OCI-M2 (cell line): ENCODE data around the gene SAP30L.

ENCODE experiments used
- DNase-seq: peaks from one replicate; lab custom pipeline; 2025; ENCODE audit not compliant: unreplicated experiment; lab: John Stamatoyannopoulos, UW

Gene SAP30L

DNA sequence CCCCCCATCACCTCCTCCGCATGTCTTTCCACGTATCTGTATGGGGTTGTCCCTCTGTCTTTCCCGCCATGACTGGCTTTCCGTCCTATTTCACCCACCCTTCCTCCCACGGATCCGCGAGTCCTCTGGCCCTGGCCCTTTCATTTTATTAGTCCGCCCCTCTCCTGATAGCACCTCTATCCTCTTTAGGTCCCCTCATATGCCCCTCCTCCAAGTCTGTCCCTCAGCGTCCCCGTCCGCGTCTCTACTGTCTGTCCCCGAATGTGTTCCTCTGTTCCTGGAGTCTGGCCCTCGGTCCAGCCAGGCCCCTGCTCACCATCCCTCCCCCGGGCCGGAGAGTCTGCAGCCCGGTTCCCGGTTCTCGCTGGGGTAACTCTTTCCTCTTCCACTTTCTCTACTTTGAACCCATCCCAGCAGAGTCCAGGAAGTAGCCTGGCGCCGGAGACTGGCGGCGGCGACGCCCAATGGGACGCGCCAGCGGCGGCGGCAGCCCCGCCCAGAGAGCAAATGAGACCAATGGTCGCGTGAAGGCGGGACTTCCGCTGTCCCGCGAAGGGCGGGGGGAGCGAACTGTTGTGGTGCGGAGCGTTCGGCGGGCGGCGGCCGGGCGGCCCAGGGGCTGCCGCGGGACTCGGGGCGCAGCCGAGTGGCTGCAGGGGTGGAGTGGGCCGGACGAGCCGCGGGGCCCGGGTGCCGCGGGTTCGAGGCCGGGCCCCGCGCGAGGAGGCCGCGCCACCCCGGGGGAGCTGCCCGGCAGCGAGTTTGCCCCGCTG lies at the start of gene SAP30L:
SAP30L (plus strand) TSS at position 576 of the 773 bp plus-strand sequence. CDS start 608 bp downstream, outside the sequence.
- peak; percentile 14 for DNase-seq

DNA sequence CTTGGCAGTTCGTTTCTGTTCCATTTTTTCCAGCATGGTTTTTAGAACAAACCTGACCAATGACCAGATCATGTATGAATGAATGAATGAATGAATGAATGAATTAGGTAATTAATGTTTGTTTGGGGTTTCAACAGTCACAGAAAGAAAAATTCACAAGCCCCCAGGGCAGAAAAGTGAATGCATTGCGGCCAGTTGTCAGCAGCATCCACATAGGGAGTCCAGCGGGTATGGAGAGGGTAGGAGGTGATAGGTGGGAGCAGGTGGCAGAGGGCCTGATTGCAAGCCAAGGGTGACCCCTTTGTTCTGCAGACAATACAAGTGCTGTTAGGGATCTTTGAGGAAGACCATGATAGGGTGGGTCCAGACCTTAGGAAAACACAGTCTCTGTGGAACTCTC lies 49.7 kb upstream of the SAP30L start:
- no peak for DNase-seq

DNA sequence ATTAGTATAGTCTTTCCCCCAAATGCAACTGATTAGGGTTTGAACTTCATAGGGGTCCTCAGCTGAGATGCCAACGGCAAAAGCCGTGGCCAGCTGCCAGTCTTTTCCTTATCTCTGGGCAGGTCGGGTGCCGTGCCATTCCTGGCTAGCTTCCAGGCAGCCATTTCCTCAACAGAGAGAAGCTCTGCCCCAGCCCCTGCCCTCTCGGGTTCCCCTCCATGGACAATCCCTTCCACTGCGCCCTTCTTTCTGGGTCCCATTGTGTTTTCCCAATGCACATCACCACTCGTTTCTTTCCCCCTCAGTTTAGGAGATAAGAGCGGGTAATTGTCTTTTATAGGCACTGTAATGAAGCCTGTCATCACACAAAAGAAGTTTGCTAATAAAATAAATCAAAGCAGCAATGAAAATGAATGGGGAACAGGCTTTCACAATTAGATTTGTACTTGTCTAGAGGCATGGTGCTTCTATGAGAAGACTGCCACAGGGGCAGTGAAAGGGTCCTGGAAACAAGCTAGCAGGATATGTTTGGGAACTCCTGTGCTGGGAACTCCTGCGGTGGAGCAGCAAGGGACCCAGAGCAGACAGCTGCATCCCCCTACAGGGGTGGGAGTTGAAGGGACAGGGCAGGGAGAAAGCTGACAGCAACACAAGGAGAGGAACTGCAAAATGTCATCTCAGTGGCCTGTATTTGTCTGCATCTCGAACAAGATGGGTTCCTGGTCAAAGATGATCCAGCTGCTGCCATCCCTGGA lies 48.0 kb upstream of the SAP30L start:
- DNase-seq = no peak

- DNase-seq = no peak
Measured at GRCh38 chr5:154400678-154401077, 45.1 kb upstream of the SAP30L start.

DNA sequence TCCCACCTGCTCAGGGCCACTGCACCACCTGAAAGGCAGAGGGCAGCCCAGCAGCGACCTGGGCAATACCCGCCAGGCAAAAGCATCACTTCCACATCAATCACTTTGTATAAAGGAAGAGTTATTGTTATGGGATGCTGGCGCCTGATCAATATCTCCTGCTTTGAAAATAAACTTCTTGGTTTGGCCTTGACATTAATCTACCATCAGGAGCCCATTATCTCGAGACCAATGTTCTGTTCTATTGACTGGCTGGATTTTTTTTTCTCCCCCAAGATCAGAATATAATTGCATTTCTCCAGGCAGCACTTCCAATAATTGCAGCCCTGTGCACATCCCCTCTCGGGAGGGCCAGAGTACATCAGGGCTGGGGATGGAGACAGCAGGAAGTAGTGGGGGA lies 44.4 kb upstream of the SAP30L start:
- DNase-seq = no peak

GRCh38 chr5:154401931-154402330 lies 43.9 kb upstream of the SAP30L start:
- no peak for DNase-seq

GRCh38 chr5:154402611-154403010 lies 43.2 kb upstream of the SAP30L start:
- no peak for DNase-seq

GRCh38 chr5:154403234-154403633 lies 42.6 kb upstream of the SAP30L start:
- no peak for DNase-seq

- DNase-seq = no peak
Measured at GRCh38 chr5:154403776-154404387, 41.9 kb upstream of the SAP30L start.

GRCh38 chr5:154405078-154405792 lies 40.6 kb upstream of the SAP30L start:
- peak; percentile 25 for DNase-seq

- DNase-seq = no peak
Measured at GRCh38 chr5:154406231-154406630, 39.6 kb upstream of the SAP30L start.

GRCh38 chr5:154406826-154407225 lies 39.0 kb upstream of the SAP30L start:
- no peak for DNase-seq

DNA sequence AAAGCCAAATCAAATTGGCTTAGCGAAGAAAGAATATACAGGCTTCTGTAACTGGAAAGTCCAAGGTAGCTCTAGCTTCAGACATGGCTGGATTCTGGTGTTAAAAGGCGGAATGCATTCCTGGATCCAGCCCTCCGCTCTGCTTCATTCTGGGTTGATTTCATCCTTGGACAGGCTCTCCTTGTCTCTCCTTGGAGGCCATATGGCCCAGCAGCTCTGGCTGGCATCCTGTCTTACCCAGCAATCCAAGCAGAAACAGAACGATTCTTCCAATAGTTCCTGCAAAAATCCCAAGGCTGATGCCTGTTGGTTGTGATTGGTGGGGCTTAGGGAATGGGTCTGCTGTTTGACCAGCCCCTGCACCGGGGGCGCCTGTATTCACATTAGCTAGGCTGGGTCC lies 37.0 kb upstream of the SAP30L start:
- no peak for DNase-seq

DNA sequence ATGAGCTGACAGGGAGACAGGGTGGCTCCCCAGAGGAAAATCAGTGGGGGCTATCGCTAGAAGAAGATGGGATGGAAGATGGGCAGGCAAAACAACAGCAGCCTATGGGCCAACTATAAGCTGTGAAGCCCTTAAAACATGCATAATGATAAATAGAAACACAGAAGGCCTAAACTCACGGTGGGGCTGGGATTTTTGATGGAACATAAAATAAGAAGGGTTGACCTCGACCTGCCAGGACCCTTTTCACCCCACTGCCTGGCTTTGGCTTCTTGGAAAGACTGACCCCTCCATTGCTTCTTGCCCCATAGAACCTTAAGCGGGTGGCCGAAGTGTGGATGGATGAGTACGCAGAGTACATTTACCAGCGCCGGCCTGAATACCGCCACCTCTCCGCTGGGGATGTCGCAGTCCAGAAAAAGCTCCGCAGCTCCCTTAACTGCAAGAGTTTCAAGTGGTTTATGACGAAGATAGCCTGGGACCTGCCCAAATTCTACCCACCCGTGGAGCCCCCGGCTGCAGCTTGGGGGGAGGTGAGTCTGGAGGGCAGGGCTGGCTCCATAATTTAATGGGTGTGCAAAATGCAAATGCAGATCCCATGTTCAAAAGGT lies 36.5 kb upstream of the SAP30L start:
- no peak for DNase-seq

- no peak for DNase-seq
Measured at GRCh38 chr5:154410008-154410407, 35.8 kb upstream of the SAP30L start.

DNA sequence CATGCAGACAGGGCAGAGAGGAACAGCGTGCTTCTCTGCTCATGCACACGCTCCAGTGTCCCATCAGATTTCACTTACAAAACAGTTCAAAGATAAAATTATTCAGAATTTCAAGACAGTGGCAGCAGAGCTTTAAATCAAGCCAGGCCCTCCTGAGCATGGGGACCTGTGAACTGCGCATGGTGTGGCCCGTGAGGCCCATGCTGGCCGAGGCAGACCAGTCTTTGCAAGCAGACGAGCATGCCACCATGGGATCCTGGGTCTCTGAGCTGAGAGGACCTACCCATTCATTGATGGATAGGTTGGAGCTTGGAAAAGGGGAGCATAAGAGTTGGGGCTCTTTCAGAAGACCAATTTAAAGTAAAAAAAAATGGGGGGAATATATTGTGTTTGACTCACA lies 35.0 kb upstream of the SAP30L start:
- DNase-seq = no peak

DNA sequence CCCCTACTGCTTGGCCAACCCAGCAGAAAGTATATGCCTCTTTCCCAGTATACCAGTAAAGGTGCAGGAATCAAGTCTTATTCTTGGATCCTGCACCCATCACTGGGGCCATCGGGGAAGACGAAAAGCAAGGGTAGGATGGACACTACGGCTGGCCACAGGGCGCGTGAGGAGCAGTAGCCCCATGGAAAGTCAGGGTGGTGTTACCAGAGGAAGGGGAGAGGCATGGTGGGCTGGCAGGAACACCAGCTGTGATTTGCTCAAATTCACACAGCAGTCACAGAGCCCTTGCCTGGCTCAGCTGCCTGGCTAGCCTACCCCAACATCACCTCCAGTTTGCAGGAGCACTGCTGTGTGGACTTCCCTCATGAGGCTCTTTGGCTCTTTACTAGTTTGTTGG lies 34.5 kb upstream of the SAP30L start:
- no peak for DNase-seq

DNA sequence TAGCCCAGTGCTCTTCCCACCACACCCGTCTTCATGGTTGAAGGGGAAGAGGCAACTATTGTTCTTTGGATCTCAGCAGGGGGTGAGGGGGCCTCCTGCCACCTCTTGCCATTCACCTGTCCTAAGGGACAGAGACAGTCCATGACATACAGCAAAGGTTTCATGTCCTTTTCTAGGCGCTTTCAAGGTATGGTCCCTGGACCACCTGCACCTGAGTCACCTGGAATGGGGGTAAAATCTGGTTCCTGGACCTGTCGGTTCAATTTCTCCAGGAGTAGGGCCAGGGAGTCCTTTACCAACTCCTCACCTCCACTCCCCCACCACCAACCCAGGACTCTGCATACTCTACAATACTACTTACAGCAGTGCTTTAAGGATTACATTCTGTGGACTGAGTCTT lies 33.5 kb upstream of the SAP30L start:
- no peak for DNase-seq

DNA sequence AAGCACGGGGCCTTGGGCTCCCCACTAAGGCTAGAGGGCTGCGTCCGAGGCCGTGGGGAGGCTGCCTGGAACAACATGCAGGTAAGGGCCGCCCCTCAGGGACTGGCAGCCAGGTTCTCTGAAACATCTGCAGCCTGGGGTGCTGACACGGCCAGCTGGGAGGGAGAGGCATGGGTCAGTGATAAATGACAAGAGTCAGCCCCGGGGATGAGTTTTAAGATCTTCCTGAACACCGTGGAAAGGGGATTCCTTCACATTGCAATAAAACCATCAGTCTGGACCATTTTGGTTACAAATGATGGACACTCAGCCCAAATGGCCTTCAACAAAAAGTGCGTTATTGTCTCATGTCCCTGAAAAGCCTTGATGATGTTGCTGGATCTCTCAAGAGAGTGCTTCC lies 32.9 kb upstream of the SAP30L start:
- DNase-seq = no peak

DNA sequence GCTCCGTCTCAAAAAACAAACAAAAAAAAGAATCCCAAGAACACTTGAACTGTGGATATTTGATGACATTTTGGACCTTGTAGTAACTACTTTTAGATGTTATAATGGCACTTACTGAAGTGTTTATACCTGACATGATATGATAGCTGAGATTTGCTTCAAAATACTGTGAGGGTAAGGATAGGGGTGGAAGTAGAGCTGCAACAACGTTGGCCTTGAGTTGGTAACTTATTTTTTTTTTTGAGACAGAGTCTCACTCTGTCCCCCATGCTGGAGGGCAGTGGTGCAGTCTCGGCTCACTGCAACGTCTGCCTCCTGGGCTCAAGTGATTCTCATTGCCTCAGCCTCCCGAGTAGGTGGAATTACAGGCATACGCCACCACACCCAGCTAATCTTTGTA lies 30.7 kb upstream of the SAP30L start:
- DNase-seq = no peak

DNA sequence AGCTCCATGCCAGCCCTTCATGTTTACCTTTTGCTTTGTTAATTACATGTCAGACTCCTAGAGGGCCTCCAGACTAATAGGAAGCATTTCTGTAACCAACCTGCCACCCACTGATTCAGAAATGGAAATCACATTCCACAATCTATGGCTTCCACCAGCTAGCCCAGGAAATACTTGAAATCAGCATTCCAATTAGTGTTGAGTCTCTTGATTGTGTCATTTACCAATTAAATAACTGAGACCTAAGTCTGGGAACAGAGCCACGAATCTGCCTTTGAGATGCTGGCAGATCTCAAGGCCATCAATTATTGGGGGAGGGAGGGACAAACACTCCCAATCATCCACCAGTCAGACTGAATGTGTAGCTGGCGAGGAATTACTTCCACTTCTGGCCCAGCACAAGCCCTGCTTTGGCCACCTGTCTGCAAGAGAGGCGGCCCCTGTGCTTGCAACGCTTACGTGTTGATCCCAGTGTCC lies 27.4 kb upstream of the SAP30L start:
- no peak for DNase-seq
